ENCODE data around the gene DIAPH3. TPM values are rescaled to one million over a fixed set of nuclear protein-coding genes. Genes with fewer than 3 reads are reported as not detected.

DIAPH3 gene
- total RNA-seq, 2 donors from 2014 or later, result 0.27 to 2.4 TPM

DNA sequence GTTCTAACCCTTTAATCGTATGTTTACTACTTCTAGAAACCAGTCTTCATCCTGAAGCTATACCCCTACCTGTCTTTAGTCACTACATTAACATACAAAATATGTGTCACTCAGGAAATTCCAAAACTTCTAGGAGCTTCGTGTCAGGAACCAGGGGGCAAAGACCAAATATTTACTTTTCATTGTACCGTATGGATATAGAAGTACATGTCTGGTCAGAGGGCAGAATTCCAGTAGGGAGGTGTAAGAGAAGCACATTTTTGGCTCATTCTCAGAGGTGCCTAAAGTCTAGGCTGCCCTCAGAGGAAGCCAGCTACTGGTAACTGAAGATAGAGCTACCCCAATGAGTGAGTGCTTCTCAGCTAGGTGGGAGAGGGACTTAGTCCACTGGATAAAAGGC lies 320.7 kb downstream of the DIAPH3 start:
- no peaks in the 10 kb centered on the region for H3K27me3 ChIP-seq (replicated peaks; ENCODE audit: insufficient read depth)
- intact Hi-C loops (cut with DNase I), result no loop called here
- no peak overlapping the region for H3K4me3 ChIP-seq
- no peaks in the 10 kb centered on the region for H3K4me1 ChIP-seq (replicated peaks)
- no peaks in the 10 kb centered on the region for H3K9me3 ChIP-seq
- TF ChIP-seq, protein P1, sequence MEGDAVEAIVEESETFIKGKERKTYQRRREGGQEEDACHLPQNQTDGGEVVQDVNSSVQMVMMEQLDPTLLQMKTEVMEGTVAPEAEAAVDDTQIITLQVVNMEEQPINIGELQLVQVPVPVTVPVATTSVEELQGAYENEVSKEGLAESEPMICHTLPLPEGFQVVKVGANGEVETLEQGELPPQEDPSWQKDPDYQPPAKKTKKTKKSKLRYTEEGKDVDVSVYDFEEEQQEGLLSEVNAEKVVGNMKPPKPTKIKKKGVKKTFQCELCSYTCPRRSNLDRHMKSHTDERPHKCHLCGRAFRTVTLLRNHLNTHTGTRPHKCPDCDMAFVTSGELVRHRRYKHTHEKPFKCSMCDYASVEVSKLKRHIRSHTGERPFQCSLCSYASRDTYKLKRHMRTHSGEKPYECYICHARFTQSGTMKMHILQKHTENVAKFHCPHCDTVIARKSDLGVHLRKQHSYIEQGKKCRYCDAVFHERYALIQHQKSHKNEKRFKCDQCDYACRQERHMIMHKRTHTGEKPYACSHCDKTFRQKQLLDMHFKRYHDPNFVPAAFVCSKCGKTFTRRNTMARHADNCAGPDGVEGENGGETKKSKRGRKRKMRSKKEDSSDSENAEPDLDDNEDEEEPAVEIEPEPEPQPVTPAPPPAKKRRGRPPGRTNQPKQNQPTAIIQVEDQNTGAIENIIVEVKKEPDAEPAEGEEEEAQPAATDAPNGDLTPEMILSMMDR (IDR thresholded peaks at IDR 0.05), result no peak
- TF ChIP-seq POLR2AphosphoS5 (IDR thresholded peaks at IDR 0.05), result no peak
- no peak for TF ChIP-seq POLR2A (IDR thresholded peaks at IDR 0.05)
- no peaks in the 10 kb centered on the region for H3K36me3 ChIP-seq
- no peak for DNase-seq (ENCODE audit: low spot score)
- 70% methylated on average over 3 of the region's 3 CpGs for WGBS
- H3K27ac ChIP-seq, result no peak overlapping the region

DNA sequence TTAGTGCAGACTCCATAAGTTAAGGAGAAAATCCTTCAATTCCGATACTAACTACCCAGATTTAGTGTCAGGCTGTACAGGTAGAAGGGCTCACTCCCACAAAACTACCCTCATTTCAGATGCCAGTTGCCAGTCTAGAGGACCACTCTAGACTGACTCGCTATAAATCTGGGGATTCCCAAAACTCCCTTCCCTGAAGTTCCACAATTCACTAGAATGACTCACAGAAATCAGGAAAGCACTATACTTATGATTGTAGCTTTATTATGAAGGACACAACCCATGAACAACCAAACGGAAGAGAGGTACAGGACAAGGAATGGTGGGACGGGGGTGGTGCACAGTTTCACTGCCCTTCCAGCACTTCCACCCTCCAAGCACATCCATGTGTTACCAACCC lies 321.2 kb downstream of the DIAPH3 start:
- DNase-seq (ENCODE audit: low spot score), result no peak
- H3K4me1 ChIP-seq (replicated peaks), result no peaks in the 10 kb centered on the region
- intact Hi-C loops (cut with DNase I), result no loop called here
- H3K27ac ChIP-seq, result no peak overlapping the region
- TF ChIP-seq, protein P1 (IDR thresholded peaks at IDR 0.05), result no peak
- TF ChIP-seq POLR2AphosphoS5 (IDR thresholded peaks at IDR 0.05) (no peak), POLR2A (IDR thresholded peaks at IDR 0.05) (no peak)
- H3K27me3 ChIP-seq (replicated peaks; ENCODE audit: insufficient read depth), result no peaks in the 10 kb centered on the region
- no peaks in the 10 kb centered on the region for H3K36me3 ChIP-seq
- WGBS, result 97% methylated on average over 4 of the region's 4 CpGs
- no peak overlapping the region for H3K4me3 ChIP-seq
- H3K9me3 ChIP-seq, result no peaks in the 10 kb centered on the region

DNA sequence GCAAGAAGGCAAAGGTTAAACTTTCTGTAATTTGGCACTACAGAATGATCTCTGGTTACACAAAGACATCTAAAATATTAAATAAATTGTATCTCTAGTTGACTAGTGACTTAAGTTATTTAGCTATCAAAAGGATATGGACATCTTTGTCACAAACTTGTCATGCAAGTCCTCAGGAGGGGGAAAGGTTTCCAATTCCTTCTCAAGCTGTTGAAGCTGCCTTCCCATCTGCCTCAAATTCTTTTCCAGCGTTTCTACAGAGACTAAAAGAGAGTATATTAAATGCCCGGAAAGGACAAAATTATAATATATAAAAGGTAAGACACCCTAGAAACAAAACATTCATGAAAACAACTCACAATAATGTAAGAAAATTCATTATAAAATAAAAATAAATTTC lies 324.5 kb downstream of the DIAPH3 start:
- Histone ChIP-seq H3K9me3 (no peaks in the 10 kb centered on the region), H3K4me1 (replicated peaks) (no peaks in the 10 kb centered on the region), H3K27me3 (replicated peaks; ENCODE audit: insufficient read depth) (no peaks in the 10 kb centered on the region), H3K4me3 (no peak overlapping the region), H3K36me3 (no peaks in the 10 kb centered on the region), H3K27ac (no peak overlapping the region)
- intact Hi-C loops (cut with DNase I), result no loop called here
- TF ChIP-seq POLR2AphosphoS5 (IDR thresholded peaks at IDR 0.05) (no peak), POLR2A (IDR thresholded peaks at IDR 0.05) (no peak)
- TF ChIP-seq, protein P1 (IDR thresholded peaks at IDR 0.05), result no peak
- DNase-seq (ENCODE audit: low spot score), result no peak
- 94% methylated on average over 2 of the region's 2 CpGs for WGBS

DNA sequence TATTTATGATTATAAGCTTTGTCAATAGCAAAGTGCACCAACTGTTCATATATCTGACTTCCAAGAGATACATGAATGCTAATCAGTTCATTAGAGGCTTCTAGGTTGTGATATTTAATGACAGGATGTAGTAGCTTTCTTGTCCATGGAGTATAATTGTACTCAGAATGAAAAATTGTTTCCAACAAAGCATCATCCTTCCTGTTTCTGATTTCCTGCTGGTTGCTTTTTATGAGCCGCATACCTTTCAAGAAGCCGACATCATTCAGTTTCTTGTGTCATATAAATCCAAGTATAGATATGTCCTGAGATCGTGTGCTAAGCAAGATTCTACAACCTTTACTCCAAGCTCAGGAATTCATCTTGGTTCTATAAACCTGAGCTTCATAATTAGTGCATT lies 326.6 kb downstream of the DIAPH3 start:
- intact Hi-C loops (cut with DNase I), result no loop called here
- H3K36me3 ChIP-seq, result no peaks in the 10 kb centered on the region
- no peak overlapping the region for H3K27ac ChIP-seq
- H3K27me3 ChIP-seq (replicated peaks; ENCODE audit: insufficient read depth), result no peaks in the 10 kb centered on the region
- no peak for DNase-seq (ENCODE audit: low spot score)
- WGBS, result 43% methylated on average over 3 of the region's 3 CpGs
- no peaks in the 10 kb centered on the region for H3K4me1 ChIP-seq (replicated peaks)
- H3K4me3 ChIP-seq, result no peak overlapping the region
- TF ChIP-seq POLR2AphosphoS5 (IDR thresholded peaks at IDR 0.05) (no peak), POLR2A (IDR thresholded peaks at IDR 0.05) (no peak)
- TF ChIP-seq, protein P1 (IDR thresholded peaks at IDR 0.05), result no peak
- H3K9me3 ChIP-seq, result no peaks in the 10 kb centered on the region

DNA sequence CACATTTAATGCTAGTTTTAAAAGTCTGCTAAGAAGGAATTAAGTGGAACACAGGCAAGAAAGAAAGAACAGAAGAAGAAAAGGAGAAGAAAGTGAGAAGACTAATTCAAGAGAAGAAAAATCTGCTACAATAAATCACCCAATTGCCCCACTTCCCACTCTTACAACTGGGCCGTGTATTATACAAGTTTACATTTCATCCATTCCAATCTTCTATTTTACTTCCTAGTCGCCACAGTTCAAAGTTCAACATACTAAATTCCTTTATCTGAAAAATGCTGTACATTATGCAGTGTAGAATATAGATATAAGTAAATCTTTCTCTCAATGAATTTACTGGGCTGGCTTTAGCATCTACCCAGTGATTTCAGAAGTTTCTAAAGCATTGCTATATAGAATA lies 328.2 kb downstream of the DIAPH3 start:
- no peaks in the 10 kb centered on the region for H3K9me3 ChIP-seq
- no peak overlapping the region for H3K4me3 ChIP-seq
- H3K27me3 ChIP-seq (replicated peaks; ENCODE audit: insufficient read depth), result no peaks in the 10 kb centered on the region
- no peak for DNase-seq (ENCODE audit: low spot score)
- H3K4me1 ChIP-seq (replicated peaks), result no peaks in the 10 kb centered on the region
- intact Hi-C loops (cut with DNase I), result no loop called here
- H3K27ac ChIP-seq, result no peak overlapping the region
- WGBS, result 68% methylated on average over 2 of the region's 2 CpGs
- TF ChIP-seq POLR2A (IDR thresholded peaks at IDR 0.05) (no peak), POLR2AphosphoS5 (IDR thresholded peaks at IDR 0.05) (no peak)
- TF ChIP-seq, protein P1 (IDR thresholded peaks at IDR 0.05), result no peak
- no peaks in the 10 kb centered on the region for H3K36me3 ChIP-seq

Measured in prostate gland (tissue), 2 donors.